Measurements from ENCODE around the gene B3GALT2.
"Not testable (repeated sequence)": the region's sequence is repeated elsewhere in the genome, so short reads cannot be mapped to it uniquely, and the experiment has no call there.

DNA sequence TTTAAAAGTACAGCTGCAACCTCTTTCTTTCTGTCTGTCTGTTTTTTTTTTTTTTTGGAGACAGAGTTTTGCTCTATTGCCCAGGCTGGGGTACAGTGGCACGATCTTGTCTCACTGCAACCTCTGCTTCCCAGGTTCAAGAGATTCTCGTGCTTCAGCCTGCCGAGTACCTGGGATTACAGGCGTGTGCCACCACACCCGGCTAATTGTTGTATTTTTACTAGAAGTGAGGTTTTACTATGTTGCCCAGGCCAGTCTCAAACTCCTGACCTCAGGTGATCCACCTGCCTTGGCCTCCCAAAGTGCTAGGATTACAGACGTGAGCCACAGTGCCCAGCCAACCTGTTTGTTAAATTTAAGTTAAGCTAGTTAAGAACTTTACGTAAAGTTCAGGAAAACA is 2.5 kb upstream of the B3GALT2 start:
- not testable (repeated sequence) for TF ChIP-seq EZH2 (IDR thresholded peaks at IDR 0.05; ENCODE audit: insufficient read depth, poor library complexity, severe bottlenecking); EZH2phosphoT487 (IDR thresholded peaks at IDR 0.05; ENCODE audit: insufficient read depth, low read depth)

Data from GM23248 (cell line).